Endothelial cell of umbilical vein (primary cell): Measurements from ENCODE around the gene FRMD4A. TPM values are rescaled to one million over a fixed set of nuclear protein-coding genes. Genes with fewer than 3 reads are reported as not detected.

Source experiments
- BruUV-seq: library from RNA; stranded (reverse); fragments of 400-500 nt; replicated peaks from 2 replicates; lab custom pipeline; 2021; lab: Mats Ljungman, UMichigan
- CTCF ChIA-PET: fragments of 300-600, 350-600 bp; sonication (Branson Sonifier 250); formaldehyde crosslinking; loops from one replicate; lab custom pipeline; 2021; ENCODE audit warnings: antibody characterized with exemption, inconsistent platforms; lab: Charles Lee
- POLR2A ChIA-PET: fragments of 300-600, 350-600 bp; sonication (Branson Sonifier 250); formaldehyde crosslinking; loops from one replicate; lab custom pipeline; 2021; ENCODE audit warnings: antibody characterized with exemption, inconsistent platforms; lab: Charles Lee
- DNase-seq: peaks from one replicate; pipeline ENCODE4 v3.0.0-alpha.2; 2011; ENCODE audit warnings: low read depth, low spot score
- FAIRE-seq: peaks from 2 replicates; lab custom pipeline; 2011; peaks lifted over from hg19 to GRCh38; lab: Jason Lieb, UNC
- H2AFZ ChIP-seq: 2 replicates; pipeline ENCODE4 v1.6.0; 2012; ENCODE audit warnings: low read depth, low read length, control low read depth, inconsistent platforms
- H3K27ac ChIP-seq: 2 replicates; pipeline ENCODE4 v1.5.1; 2011; ENCODE audit warnings: low read depth, mild to moderate bottlenecking, control low read depth, low read length, moderate library complexity; ENCODE audit not compliant: insufficient read depth
- H3K27me3 ChIP-seq, 2 experiments: 2 replicates each; pipeline versions ENCODE4 v1.6.0 to v1.6.1; 2011; ENCODE audit warnings: low read length in 2 of 2, mixed read lengths in 1 of 2; ENCODE audit not compliant: control insufficient read depth in 2 of 2, insufficient read depth in 2 of 2
- H3K36me3 ChIP-seq, 2 experiments: 2 replicates in 1 of 2; 3 replicates in 1 of 2; pipeline ENCODE4 v1.5.1; 2011; ENCODE audit warnings: low read length in 2 of 2, mild to moderate bottlenecking in 1 of 2, moderate library complexity in 1 of 2; ENCODE audit not compliant: control insufficient read depth in 2 of 2, insufficient read depth in 2 of 2; ENCODE audit errors: extremely low read depth in 1 of 2
- H3K4me1 ChIP-seq: 3 replicates; pipeline ENCODE4 v1.5.1; 2011; ENCODE audit warnings: mild to moderate bottlenecking, low read length; ENCODE audit not compliant: control insufficient read depth, insufficient read depth; ENCODE audit errors: extremely low read depth
- H3K4me2 ChIP-seq: 2 replicates; pipeline ENCODE4 v1.6.1; 2011; ENCODE audit warnings: low read length, control low read depth, mixed read lengths; ENCODE audit not compliant: insufficient read depth
- H3K4me3 ChIP-seq, 3 experiments: fragments of 200-600 bp in 1 of 3; sonication (generic), shearing (Covaris generic) in 1 of 3; replicated peaks in 1 of 3; 2 replicates each; pipeline ENCODE4 v1.5.1; 2011 to 2016; ENCODE audit warnings: control low read depth in 3 of 3, low read length in 3 of 3, mild to moderate bottlenecking in 2 of 3, inconsistent platforms in 1 of 3, low read depth in 1 of 3, moderate library complexity in 1 of 3; ENCODE audit not compliant: insufficient read depth in 1 of 3
- H3K79me2 ChIP-seq: 2 replicates; pipeline ENCODE4 v1.6.0; 2012; ENCODE audit warnings: low read length, inconsistent platforms; ENCODE audit not compliant: control insufficient read depth, insufficient read depth
- H3K9ac ChIP-seq: replicated peaks from 2 replicates; pipeline ENCODE3; 2011; ENCODE audit warnings: low read length, control low read depth; ENCODE audit not compliant: insufficient read depth; ENCODE audit errors: extremely low read depth
- H3K9me1 ChIP-seq: replicated peaks from 3 replicates; pipeline ENCODE4 v1.6.0; 2011; ENCODE audit warnings: mild to moderate bottlenecking, low read length; ENCODE audit not compliant: control insufficient read depth, insufficient read depth; ENCODE audit errors: extremely low read depth
- H3K9me3 ChIP-seq: replicated peaks from 2 replicates; pipeline ENCODE4 v1.5.1; 2012; ENCODE audit warnings: low read length, inconsistent platforms; ENCODE audit not compliant: control insufficient read depth, insufficient read depth
- H4K20me1 ChIP-seq: replicated peaks from 2 replicates; pipeline ENCODE3; 2011; ENCODE audit warnings: mild to moderate bottlenecking, low read length; ENCODE audit not compliant: control insufficient read depth, insufficient read depth; ENCODE audit errors: extremely low read depth
- EZH2 ChIP-seq: IDR thresholded peaks from 2 replicates; pipeline ENCODE4 v1.6.1; 2012; ENCODE audit warnings: borderline replicate concordance, low read depth, mild to moderate bottlenecking, moderate library complexity, low read length, inconsistent platforms; ENCODE audit not compliant: severe bottlenecking
- FOS ChIP-seq: IDR thresholded peaks from 2 replicates; pipeline ENCODE4 v1.6.1; 2011; ENCODE audit warnings: mild to moderate bottlenecking, low read length, moderate library complexity, borderline replicate concordance; ENCODE audit not compliant: insufficient read depth
- GATA2 ChIP-seq: IDR thresholded peaks from 2 replicates; pipeline ENCODE4 v1.7.0; 2011; ENCODE audit warnings: low read depth, mild to moderate bottlenecking, moderate library complexity, mixed read lengths, low read length; ENCODE audit not compliant: insufficient read length, insufficient read depth
- JUN ChIP-seq: IDR thresholded peaks from 2 replicates; pipeline ENCODE4 v1.6.1; 2011; ENCODE audit warnings: borderline replicate concordance, low read depth; ENCODE audit not compliant: insufficient read length, insufficient read depth
- MYC ChIP-seq: IDR thresholded peaks from one replicate; pipeline ENCODE4 v1.6.1; 2011; ENCODE audit warnings: mild to moderate bottlenecking, low read depth, low read length
- POLR2A ChIP-seq: IDR thresholded peaks from 2 replicates; pipeline ENCODE4 v1.6.1; 2012; ENCODE audit warnings: low read depth, mild to moderate bottlenecking, control low read depth, low read length
- POLR2AphosphoS5 ChIP-seq: IDR thresholded peaks from 2 replicates; pipeline ENCODE4 v1.6.1; 2012; ENCODE audit warnings: low read depth, mild to moderate bottlenecking, control low read depth, low read length, moderate library complexity; ENCODE audit not compliant: insufficient read depth
- dilution Hi-C: fragments of 300-500 bp; cut with MboI; formaldehyde crosslinking; loops from one replicate; pipeline ENCODE4 v1.15.0; 2019; ENCODE audit warnings: low sequenced_read_pairs; ENCODE audit not compliant: extremely low pct_ligation_motif_present
- intact Hi-C: fragments of 100-400 bp; cut with micrococcal nuclease; formaldehyde crosslinking; loops from one replicate; pipeline ENCODE4 v1.10.0; 2022
- polyA plus RNA-seq, 4 experiments: library from polyadenylated mRNA; depleted of rRNA in 3 of 4; stranded (reverse) in 3 of 4; unstranded in 1 of 4; fragments of >200 nt; gene quantifications; 2 replicates each; pipeline versions ENCODE4 v1.2.1 to v1.2.3, GENCODE V29; 2011 to 2012; ENCODE audit warnings: missing spikeins in 1 of 4
- total RNA-seq: library from RNA; stranded (reverse); gene quantifications from 2 replicates; pipeline ENCODE4 v1.2.3, GENCODE V29; 2021
- TF ChIP-seq, protein P1 (sequence below), 2 donors: IDR thresholded peaks; 1 replicate in 1 of 2; 2 replicates in 1 of 2; pipeline ENCODE4 v1.5.1; 2011; ENCODE audit warnings: low read length in 2 of 2, mild to moderate bottlenecking in 2 of 2, moderate library complexity in 2 of 2, control low read depth in 1 of 2, inconsistent platforms in 1 of 2, low read depth in 1 of 2; ENCODE audit not compliant: insufficient read depth in 1 of 2; ENCODE audit errors: extremely low read depth in 1 of 2
- TF ChIP-seq, protein P2 (sequence below): IDR thresholded peaks from 2 replicates; pipeline ENCODE4 v1.6.1; 2011; ENCODE audit not compliant: insufficient read depth, insufficient read length

Gene FRMD4A
- total and polyA plus RNA-seq, 2 donors (not counting 3 experiments of a cell fraction or from before 2014, with no cell fraction given): 123 to 148 TPM

DNA sequence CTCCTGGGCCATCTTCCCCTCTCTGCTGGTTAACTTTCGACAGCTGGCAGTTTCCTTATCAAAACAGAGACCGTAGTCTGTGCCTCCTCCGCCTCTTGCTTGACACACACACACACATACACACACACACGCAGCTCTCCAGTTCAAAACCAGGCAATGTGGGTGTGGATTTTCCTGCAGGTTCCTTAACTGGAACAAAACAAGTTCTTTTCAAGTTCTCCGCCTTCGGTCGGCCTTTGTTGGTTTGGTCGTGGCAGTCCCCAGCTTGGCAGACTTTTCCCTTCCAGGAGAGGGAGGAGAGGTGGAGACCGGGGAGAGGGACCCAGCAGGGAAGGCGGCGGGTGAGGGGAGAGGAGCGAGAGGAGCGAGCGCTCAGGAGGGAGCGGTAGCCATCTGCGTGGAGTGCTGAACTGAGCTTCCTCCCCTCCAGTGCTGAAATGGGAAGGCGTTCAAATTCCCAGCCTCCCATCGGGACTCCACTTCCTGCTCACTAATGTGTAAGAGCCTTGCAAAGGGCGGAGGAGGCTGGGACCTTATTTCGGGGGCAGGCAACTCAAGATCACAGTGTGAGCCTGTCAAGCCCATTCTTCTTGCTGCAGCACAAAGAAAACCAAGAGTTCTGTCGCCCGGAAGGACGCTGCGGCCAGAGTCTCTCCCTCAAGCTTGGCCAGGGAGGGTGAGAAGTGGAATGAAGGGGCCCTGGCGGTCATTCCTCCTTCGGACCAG lies 623.4 kb downstream of the FRMD4A start:
- peak overlapping the region; percentile 79 for H3K4me2 ChIP-seq
- dilution Hi-C loops: no loop called here
- FAIRE-seq: peak; percentile 74
- H3K9ac ChIP-seq: peak overlapping the region; percentile 50
- H3K27me3 ChIP-seq: no peaks in the 10 kb centered on the region
- no peaks in the 10 kb centered on the region for H3K36me3 ChIP-seq
- H3K79me2 ChIP-seq: peaks cover 53% of the 10 kb centered on the region
- H3K4me3 ChIP-seq: peak overlapping the region in 2 of 3 experiments; percentile 22 to 62
- ChIA-PET CTCF (interaction anchor here (0.9 to 1.8 kb wide), 10 partner anchors 9 to 175 kb away, joined by 3 to 5 read pairs (median 3); no protein-coding TSS in a partner anchor), POLR2A (interaction anchor here (0.7 to 0.8 kb wide), 2 partner anchors 9 to 33 kb away, joined by 3 read pairs; no protein-coding TSS in a partner anchor)
- TF ChIP-seq GATA2 (no peak), POLR2A (peak; percentile 42), POLR2AphosphoS5 (peak; percentile 65), FOS (no peak), MYC (no peak), JUN (no peak), EZH2 (no peak)
- TF ChIP-seq, protein P1, sequence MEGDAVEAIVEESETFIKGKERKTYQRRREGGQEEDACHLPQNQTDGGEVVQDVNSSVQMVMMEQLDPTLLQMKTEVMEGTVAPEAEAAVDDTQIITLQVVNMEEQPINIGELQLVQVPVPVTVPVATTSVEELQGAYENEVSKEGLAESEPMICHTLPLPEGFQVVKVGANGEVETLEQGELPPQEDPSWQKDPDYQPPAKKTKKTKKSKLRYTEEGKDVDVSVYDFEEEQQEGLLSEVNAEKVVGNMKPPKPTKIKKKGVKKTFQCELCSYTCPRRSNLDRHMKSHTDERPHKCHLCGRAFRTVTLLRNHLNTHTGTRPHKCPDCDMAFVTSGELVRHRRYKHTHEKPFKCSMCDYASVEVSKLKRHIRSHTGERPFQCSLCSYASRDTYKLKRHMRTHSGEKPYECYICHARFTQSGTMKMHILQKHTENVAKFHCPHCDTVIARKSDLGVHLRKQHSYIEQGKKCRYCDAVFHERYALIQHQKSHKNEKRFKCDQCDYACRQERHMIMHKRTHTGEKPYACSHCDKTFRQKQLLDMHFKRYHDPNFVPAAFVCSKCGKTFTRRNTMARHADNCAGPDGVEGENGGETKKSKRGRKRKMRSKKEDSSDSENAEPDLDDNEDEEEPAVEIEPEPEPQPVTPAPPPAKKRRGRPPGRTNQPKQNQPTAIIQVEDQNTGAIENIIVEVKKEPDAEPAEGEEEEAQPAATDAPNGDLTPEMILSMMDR (IDR thresholded peaks at IDR 0.05; ENCODE audit: extremely low read depth in 1 of 2, insufficient read depth in 1 of 2, low read depth in 1 of 2, low read length in 2 of 2): peak in 1 of 2 donors; percentile 22
- TF ChIP-seq, protein P2, sequence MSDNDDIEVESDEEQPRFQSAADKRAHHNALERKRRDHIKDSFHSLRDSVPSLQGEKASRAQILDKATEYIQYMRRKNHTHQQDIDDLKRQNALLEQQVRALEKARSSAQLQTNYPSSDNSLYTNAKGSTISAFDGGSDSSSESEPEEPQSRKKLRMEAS: no peak
- H2AFZ ChIP-seq: no peak overlapping the region
- no peaks in the 10 kb centered on the region for H3K9me3 ChIP-seq
- no peaks in the 10 kb centered on the region for H4K20me1 ChIP-seq
- peak; percentile 91 for DNase-seq
- BruUV-seq: TSS peak; percentile 48
- intact Hi-C loops: loop anchor here (1.0 kb wide), 1 partner anchor 21 kb away; no protein-coding TSS in a partner anchor
- H3K4me1 ChIP-seq: peaks cover 70% of the 10 kb centered on the region
- H3K9me1 ChIP-seq: no peaks in the 10 kb centered on the region
- peak overlapping the region; percentile 37 for H3K27ac ChIP-seq
